ENCODE measurements around the gene PHLPP1.

The PHLPP1 gene

DNA sequence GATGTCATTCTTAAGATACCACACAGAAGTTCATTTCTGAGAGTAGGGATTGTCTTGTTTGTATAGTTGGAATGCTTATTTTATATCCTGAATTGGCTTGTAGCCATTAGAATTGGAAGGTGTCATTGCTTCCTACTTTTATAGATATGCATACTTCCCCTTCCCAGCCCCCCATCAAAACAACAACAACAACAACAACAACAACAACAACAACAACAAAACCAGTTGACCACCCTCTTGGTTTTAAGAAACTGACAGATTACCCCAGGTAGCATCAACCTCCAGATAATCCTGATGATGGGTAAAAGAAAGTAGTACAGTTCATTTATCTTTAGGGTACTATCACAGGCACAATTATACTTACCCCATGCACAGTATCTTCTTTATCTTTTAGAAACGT, 20.0 kb downstream of the PHLPP1 start:
- Histone ChIP-seq H3K79me2 (ENCODE audit: low read length) (no peaks in the 10 kb centered on the region), H3K9me3 (ENCODE audit: insufficient read depth, low read length) (peaks cover 17% of the 10 kb centered on the region; the same call in 1 of the 2 replicates), H3K36me3 (replicated peaks; ENCODE audit: low read depth, low read length) (peaks cover 13% of the 10 kb centered on the region), H3K27me3 (ENCODE audit: low read depth, low read length) (no peaks in the 10 kb centered on the region), H3K4me3 (ENCODE audit: low read length) (no peak overlapping the region), H3K27ac (ENCODE audit: low read length) (no peak overlapping the region), H2AFZ (ENCODE audit: low read depth, low read length) (no peak overlapping the region), H3K9ac (ENCODE audit: low read length) (no peak overlapping the region), H3K4me1 (ENCODE audit: low read length) (no peaks in the 10 kb centered on the region), H3K4me2 (ENCODE audit: low read length) (no peak overlapping the region), H4K20me1 (ENCODE audit: insufficient read depth, low read length) (no peaks in the 10 kb centered on the region)
- TF ChIP-seq, protein P1, sequence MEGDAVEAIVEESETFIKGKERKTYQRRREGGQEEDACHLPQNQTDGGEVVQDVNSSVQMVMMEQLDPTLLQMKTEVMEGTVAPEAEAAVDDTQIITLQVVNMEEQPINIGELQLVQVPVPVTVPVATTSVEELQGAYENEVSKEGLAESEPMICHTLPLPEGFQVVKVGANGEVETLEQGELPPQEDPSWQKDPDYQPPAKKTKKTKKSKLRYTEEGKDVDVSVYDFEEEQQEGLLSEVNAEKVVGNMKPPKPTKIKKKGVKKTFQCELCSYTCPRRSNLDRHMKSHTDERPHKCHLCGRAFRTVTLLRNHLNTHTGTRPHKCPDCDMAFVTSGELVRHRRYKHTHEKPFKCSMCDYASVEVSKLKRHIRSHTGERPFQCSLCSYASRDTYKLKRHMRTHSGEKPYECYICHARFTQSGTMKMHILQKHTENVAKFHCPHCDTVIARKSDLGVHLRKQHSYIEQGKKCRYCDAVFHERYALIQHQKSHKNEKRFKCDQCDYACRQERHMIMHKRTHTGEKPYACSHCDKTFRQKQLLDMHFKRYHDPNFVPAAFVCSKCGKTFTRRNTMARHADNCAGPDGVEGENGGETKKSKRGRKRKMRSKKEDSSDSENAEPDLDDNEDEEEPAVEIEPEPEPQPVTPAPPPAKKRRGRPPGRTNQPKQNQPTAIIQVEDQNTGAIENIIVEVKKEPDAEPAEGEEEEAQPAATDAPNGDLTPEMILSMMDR (IDR thresholded peaks at IDR 0.05; ENCODE audit: low read depth, low read length), result no peak
- no peak for TF ChIP-seq EZH2phosphoT487 (IDR thresholded peaks at IDR 0.05; ENCODE audit: low read depth)

DNA sequence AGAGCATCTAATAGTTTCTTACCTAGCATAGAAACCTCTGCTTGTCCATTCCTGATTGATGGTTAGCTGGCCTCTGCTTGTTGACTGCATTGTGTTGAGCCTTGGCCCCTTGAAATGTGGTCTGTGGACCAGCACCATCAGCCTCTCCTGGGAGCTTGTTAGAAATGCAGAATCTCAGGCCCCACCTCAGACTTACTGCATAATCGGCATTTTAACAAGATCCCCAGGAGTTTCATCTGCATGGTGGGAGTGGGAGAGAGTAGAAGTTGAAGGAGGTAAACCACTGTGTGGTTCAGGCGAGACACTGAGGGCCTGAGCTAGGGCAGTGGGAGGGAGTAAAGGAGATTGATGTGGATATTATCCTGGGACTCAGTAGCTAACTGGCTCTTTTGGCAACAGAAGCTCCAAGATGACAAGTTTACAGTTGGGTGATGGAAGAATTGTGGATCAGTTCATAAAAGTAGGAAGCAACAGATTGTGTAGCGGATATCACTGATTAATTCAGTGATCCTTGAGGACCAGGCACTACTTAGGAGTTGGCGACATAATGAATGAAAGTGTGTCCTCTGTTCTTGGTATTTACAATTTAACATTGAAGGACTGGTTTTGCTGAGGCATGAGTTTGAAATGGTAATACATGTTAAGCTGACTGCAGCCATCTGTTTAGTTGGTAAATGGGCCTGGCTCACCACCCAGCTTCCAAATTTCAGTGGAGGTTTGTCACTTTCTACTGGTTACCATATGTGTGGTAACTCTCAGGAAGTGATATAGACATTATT, 20.9 kb downstream of the PHLPP1 start:
- no peaks in the 10 kb centered on the region for H3K27me3 ChIP-seq (ENCODE audit: low read depth, low read length)
- no peaks in the 10 kb centered on the region for H3K79me2 ChIP-seq (ENCODE audit: low read length)
- no peaks in the 10 kb centered on the region for H3K4me1 ChIP-seq (ENCODE audit: low read length)
- no peak overlapping the region for H3K4me3 ChIP-seq (ENCODE audit: low read length)
- no peak overlapping the region for H2AFZ ChIP-seq (ENCODE audit: low read depth, low read length)
- H3K4me2 ChIP-seq (ENCODE audit: low read length), result no peak overlapping the region
- peaks cover 15% of the 10 kb centered on the region; the same call in 1 of the 2 replicates for H3K9me3 ChIP-seq (ENCODE audit: insufficient read depth, low read length)
- no peaks in the 10 kb centered on the region for H4K20me1 ChIP-seq (ENCODE audit: insufficient read depth, low read length)
- no peak for TF ChIP-seq EZH2phosphoT487 (IDR thresholded peaks at IDR 0.05; ENCODE audit: low read depth)
- TF ChIP-seq, protein P1 (IDR thresholded peaks at IDR 0.05; ENCODE audit: low read depth, low read length), result no peak
- no peak overlapping the region for H3K27ac ChIP-seq (ENCODE audit: low read length)
- peaks cover 13% of the 10 kb centered on the region for H3K36me3 ChIP-seq (replicated peaks; ENCODE audit: low read depth, low read length)
- H3K9ac ChIP-seq (ENCODE audit: low read length), result no peak overlapping the region

DNA sequence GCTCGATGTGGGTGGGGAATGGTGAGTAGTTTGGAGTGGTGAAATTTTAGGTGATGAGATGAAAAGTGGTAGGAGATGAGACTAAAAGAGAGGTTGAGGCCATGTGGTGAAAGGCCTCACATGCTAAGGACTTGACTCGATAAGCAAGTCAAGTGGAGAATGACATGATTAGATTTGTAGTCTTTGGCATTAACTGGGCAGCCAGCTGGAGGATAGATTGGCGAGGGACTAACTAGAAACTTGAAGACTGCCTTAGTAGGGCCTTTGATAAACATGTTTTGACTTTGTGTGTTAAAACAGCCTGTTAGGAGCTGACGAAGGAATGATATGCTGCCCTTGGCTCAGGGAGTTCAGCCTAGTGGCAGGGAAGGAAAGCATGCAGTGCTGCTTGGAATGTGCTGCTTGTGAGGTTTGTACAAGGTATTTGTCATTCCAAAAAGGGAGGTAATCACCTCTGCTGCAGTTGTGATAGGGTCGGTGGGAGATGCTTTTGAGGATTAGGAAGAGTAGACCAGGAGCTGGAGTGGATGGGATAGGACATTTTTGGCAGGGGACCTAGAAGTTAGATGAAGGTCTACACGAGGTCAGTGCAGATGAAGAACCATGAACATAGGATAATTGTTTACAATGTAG, 22.0 kb downstream of the PHLPP1 start:
- Histone ChIP-seq H3K9me3 (ENCODE audit: insufficient read depth, low read length) (peaks cover 4% of the 10 kb centered on the region; the same call in 1 of the 2 replicates), H3K27me3 (ENCODE audit: low read depth, low read length) (no peaks in the 10 kb centered on the region), H3K9ac (ENCODE audit: low read length) (no peak overlapping the region), H3K4me1 (ENCODE audit: low read length) (no peaks in the 10 kb centered on the region), H3K4me2 (ENCODE audit: low read length) (no peak overlapping the region), H3K79me2 (ENCODE audit: low read length) (no peaks in the 10 kb centered on the region), H3K4me3 (ENCODE audit: low read length) (no peak overlapping the region), H4K20me1 (ENCODE audit: insufficient read depth, low read length) (no peaks in the 10 kb centered on the region), H3K27ac (ENCODE audit: low read length) (no peak overlapping the region), H2AFZ (ENCODE audit: low read depth, low read length) (no peak overlapping the region), H3K36me3 (replicated peaks; ENCODE audit: low read depth, low read length) (peaks cover 6% of the 10 kb centered on the region)
- no peak for TF ChIP-seq EZH2phosphoT487 (IDR thresholded peaks at IDR 0.05; ENCODE audit: low read depth)
- TF ChIP-seq, protein P1 (IDR thresholded peaks at IDR 0.05; ENCODE audit: low read depth, low read length), result no peak

DNA sequence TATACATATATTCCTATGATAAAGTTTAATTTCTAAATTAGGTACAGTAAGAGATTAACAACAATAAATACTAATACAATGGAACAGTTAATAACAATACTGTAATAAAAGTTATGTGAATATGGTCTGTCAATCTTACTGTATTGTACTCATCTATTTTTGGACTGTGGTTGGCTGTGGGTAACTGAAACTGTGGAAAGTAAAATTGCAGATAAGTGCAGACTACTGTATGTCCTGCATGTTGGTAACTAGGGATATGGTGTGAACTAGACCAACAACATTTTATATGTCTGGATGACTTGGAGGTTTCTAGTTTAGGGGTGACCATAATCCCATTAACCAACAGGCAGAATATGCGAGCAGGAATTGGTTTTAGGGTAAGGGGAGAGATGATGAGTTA, 23.3 kb downstream of the PHLPP1 start:
- no peaks in the 10 kb centered on the region for H3K79me2 ChIP-seq (ENCODE audit: low read length)
- H3K4me2 ChIP-seq (ENCODE audit: low read length), result no peak overlapping the region
- no peaks in the 10 kb centered on the region for H3K9me3 ChIP-seq (ENCODE audit: insufficient read depth, low read length)
- H3K4me3 ChIP-seq (ENCODE audit: low read length), result no peak overlapping the region
- no peaks in the 10 kb centered on the region for H4K20me1 ChIP-seq (ENCODE audit: insufficient read depth, low read length)
- H2AFZ ChIP-seq (ENCODE audit: low read depth, low read length), result no peak overlapping the region
- no peaks in the 10 kb centered on the region for H3K27me3 ChIP-seq (ENCODE audit: low read depth, low read length)
- peaks cover under 1% of the 10 kb centered on the region; the same call in 1 of the 2 replicates for H3K4me1 ChIP-seq (ENCODE audit: low read length)
- H3K36me3 ChIP-seq (replicated peaks; ENCODE audit: low read depth, low read length), result no peaks in the 10 kb centered on the region
- no peak overlapping the region for H3K9ac ChIP-seq (ENCODE audit: low read length)
- TF ChIP-seq, protein P1 (IDR thresholded peaks at IDR 0.05; ENCODE audit: low read depth, low read length), result no peak
- no peak for TF ChIP-seq EZH2phosphoT487 (IDR thresholded peaks at IDR 0.05; ENCODE audit: low read depth)
- H3K27ac ChIP-seq (ENCODE audit: low read length), result no peak overlapping the region
